ENCODE data around the gene INKA1.
"Not testable (repeated sequence)": the region's sequence is repeated elsewhere in the genome, so short reads cannot be mapped to it uniquely, and the experiment has no call there.

Gene INKA1

GRCh38 chr3:49807431-49808114 is 4.5 kb downstream of the INKA1 start:
- no peak for DNase-seq (ENCODE audit: low read depth in 2 of 2)

- DNase-seq (ENCODE audit: low read depth in 2 of 2) = no peak
These were observed 9.9 kb downstream of the INKA1 start for GRCh38 chr3:49812916-49813496.

- DNase-seq (ENCODE audit: low read depth in 2 of 2) = peak in 1 of 2 donors; percentile 16
These were observed 10.6 kb downstream of the INKA1 start, which contains the start of gene UBA7 for GRCh38 chr3:49813497-49814174. Gene UBA7, minus strand, starts transcription at chr3:49813953. Its CDS starts 166 bp downstream, at chr3:49813787.

- DNase-seq (ENCODE audit: low read depth in 2 of 2) = not testable (repeated sequence)
These were observed 20.1 kb downstream of the INKA1 start for GRCh38 chr3:49823131-49823530.

- no peak for DNase-seq (ENCODE audit: low read depth in 2 of 2)
These were observed 23.0 kb downstream of the INKA1 start for GRCh38 chr3:49826016-49826415.

- no peak for DNase-seq (ENCODE audit: low read depth in 2 of 2)
These were observed 28.3 kb downstream of the INKA1 start for GRCh38 chr3:49831341-49831740.

- peak; percentile 51 to 71 for DNase-seq (ENCODE audit: low read depth in 2 of 2)
These were observed 36.2 kb downstream of the INKA1 start for GRCh38 chr3:49839193-49839809.

- DNase-seq (ENCODE audit: low read depth in 2 of 2) = no peak
These were observed 37.3 kb downstream of the INKA1 start for GRCh38 chr3:49840388-49840787.

GRCh38 chr3:49841126-49841696 is 38.1 kb downstream of the INKA1 start:
- no peak for DNase-seq (ENCODE audit: low read depth in 2 of 2)

- DNase-seq (ENCODE audit: low read depth in 2 of 2) = no peak
These were observed 38.7 kb downstream of the INKA1 start for GRCh38 chr3:49841806-49842205.

- no peak for DNase-seq (ENCODE audit: low read depth in 2 of 2)
These were observed 39.9 kb downstream of the INKA1 start for GRCh38 chr3:49842843-49843517.

- no peak for DNase-seq (ENCODE audit: low read depth in 2 of 2)
These were observed 41.6 kb downstream of the INKA1 start for GRCh38 chr3:49844464-49845183.

GRCh38 chr3:49845694-49846093 is 42.6 kb downstream of the INKA1 start:
- DNase-seq (ENCODE audit: low read depth in 2 of 2) = no peak
